Activated CD4-positive, CD25-positive, alpha-beta regulatory T cell treated with anti-CD3 and anti-CD28 coated beads, Interleukin-2, amount 50 U/mL, for 72 hours (primary cell): ENCODE data around the gene VTI1A.
"Not testable (repeated sequence)": the region's sequence is repeated elsewhere in the genome, so short reads cannot be mapped to it uniquely, and the experiment has no call there.

Experiments
- DNase-seq: peaks from one replicate; pipeline ENCODE4 v3.0.0; 2021

VTI1A gene

DNA sequence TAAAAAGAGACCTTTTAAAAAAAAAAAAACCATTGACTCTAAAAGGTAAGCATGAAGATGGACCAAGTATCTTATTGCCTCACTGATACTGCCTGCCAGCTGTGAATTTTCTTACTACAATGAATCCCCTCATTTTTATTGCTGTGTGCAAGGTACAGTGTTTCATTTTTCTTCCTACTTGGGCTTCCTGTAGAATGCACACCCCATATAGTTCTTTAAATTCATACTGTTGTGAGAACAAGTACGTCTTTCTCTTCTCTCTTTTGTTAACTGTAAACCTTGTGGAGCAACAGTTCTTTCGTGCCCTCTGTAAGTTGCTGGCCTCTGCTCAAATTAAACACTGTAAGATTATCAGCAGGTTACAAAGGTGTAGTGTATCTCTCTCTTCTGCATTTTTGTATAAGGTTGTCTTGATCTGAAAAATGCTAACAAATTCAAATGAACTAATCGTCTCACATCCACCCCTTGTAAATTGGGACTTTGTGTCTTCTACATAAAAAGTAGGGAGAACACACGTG lies 105.6 kb downstream of the VTI1A start:
- no peak for DNase-seq

DNA sequence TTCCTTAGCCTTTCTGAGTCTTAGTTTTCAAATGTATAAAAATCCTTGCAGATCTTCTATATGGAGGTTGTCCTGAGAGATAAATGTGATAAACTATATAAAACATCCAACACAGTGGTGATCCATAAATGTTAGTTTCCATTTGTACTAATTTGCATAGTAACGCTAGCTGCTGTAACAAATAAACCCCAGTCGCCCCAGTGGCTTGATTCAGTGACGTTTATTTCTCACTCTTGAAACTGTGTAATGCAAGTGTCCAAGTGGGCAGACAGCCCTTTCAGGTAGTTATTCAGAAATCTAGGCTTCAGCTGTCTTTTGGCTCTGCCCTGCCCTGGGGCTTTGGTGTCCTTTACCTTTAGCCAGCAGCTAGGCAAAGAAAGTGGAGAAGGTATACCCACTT lies 106.3 kb downstream of the VTI1A start:
- no peak for DNase-seq

GRCh38 chr10:112554263-112554662 lies 107.2 kb downstream of the VTI1A start:
- no peak for DNase-seq

- DNase-seq: no peak
These were observed 110.2 kb downstream of the VTI1A start for GRCh38 chr10:112557197-112557596.

GRCh38 chr10:112558476-112559142 lies 111.6 kb downstream of the VTI1A start:
- no peak for DNase-seq

DNA sequence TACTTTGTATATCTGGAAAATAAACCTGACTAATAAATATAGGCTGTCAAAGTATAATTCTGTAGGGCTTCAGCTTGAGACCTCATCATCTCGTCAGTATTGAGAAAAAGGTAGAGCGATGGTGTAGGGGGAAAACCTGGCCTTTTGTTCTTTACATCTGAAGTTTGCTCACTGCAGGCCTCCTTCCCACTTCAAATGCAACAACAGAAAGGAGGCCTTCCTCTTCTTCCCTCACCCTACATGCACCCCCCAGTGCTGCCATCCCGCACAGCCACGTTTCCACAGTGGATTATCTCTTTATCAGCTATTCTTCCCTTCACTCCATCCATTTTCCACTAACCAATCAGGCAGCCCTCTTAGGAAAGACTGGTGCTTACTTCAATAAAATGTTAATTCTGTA lies 112.3 kb downstream of the VTI1A start:
- DNase-seq: no peak

DNA sequence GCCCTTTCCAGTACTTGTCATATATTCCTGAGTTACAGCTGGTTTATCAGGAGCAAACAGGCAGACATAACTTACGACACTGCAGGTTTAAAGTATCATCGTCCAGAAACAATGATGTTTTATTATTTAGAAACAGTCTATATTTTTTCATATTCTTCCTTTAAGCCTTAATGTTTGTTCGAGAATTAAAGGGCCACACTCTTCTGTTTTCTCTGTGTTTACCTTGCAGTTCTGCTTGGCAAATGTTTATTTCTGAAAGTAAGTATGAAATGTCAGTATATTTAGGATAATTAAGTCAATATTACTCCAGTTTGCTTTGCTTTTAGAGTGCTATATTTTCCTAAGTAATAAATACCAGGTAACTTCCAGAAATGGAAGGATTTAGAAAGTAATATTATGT lies 115.1 kb downstream of the VTI1A start:
- no peak for DNase-seq

DNA sequence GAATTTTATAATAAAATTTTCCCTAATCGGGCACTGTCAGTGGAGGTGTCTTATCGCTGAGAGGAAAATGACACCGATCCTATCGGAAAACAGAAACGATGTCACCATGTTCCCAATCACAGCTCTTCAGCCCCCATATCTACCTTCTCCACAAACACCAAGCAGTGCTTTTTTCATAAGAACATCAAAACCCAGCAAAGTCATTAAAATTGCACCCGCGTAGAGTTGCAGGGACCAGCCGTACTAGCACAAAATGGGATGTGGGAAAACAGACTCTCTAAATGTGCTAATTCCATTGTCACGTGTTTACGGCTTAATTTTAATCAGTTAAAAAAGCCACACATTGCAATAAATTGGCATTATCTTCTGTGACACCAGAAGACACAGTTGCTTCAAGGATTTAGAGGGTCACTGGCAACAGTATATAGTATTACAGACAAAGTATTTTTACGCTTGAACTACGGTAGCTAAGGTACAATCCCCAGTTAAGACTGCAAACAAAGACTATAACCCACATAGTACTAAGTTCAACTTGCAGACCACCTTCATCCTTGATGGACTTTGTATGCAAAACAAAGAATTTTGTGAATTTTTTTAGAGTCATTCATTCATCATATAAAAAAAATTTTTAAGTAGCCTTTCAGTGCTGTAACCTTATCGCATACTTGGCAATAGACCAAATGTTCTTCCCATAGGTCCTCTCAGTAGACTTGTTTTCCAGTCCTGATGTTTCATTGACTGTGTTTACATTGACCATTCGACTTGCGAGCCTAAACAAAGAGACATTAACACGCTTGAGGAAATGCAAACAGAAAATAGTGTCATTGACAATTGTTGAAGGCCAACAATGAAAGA lies 116.0 kb downstream of the VTI1A start:
- DNase-seq: no peak

GRCh38 chr10:112564337-112564736 lies 117.3 kb downstream of the VTI1A start:
- DNase-seq: no peak

DNA sequence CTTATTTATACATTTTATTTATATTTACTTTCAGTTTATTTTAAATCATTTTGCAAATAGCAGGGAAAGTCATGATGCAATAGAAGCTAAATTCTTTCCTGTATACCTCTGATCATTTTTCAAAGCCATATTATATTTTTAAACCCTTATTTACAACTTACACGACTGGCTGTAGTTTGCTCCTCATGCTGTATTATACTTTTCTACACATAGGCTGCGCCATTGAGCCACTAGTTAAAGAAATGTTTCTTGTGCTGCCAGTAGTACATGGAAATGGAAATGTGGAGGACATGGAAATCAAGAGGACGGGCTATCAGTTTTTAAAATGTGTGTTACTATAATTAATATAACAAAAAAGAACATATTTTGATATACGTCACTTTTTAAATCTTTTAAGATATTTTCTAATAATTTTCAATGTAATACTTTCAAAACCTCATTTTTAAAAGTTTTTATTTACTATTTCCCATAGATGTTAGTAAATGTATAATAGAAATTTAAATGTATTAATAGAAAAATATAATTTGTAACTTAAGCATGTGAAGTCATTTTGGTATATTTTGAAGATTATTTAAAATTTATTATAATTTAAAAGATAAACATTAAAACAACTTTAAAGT lies 118.5 kb downstream of the VTI1A start:
- no peak for DNase-seq

DNA sequence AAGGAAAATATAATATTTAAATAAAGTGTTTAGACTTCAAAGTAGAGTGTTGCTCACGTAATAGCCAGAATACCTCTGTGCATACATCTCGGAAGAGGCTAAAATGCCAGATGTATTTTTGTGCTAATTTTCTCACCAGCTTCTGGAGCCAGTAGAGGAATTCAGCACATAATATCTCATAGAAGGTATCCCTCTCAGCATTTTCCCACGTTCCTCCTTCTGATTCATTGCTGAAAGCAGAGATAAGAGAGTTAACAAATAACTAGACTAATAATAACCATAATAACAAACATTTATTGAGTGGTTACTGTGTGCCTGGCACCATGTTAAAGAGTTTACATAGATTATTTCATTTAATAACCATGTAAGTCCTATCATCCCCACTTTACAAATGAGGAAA lies 123.6 kb downstream of the VTI1A start:
- no peak for DNase-seq

DNA sequence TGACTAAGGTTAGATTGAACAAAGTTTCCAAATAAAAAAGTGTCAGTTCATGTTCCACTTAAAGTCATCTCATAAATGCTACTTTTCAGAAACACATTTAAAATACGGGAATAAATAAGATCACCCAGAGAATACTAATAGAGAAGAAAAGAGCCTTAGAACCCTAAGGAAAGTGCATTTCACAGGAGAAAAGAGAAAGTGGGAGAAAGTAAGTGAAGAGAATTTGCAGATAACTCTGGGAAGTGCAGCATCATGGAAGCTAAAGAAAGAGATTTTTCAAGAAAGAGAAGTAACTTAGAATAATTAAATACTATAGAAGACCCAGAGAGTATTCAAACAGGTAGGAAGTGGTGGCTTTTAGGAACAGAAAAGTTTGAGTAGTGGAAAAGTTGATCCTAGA lies 132.6 kb downstream of the VTI1A start:
- no peak for DNase-seq

DNA sequence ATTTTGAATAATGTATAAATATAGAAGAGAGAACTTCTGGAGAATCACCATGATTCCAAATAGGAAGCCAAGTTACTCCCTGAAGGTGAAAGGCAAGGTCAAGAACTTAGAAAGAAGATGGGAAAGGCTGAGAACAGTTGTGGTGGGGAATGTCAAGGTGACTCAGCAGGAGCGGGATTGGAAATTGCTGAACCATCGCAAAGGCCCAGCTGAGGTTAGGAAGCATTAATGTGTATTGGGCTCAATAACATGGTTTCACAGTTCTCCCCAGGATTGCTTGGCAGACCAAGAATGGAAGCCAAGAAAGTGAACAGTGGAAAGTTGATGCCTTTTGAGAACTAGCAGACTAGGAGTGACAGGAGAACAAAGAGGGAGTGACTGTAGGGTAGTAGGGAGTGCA lies 133.3 kb downstream of the VTI1A start:
- DNase-seq: no peak

DNA sequence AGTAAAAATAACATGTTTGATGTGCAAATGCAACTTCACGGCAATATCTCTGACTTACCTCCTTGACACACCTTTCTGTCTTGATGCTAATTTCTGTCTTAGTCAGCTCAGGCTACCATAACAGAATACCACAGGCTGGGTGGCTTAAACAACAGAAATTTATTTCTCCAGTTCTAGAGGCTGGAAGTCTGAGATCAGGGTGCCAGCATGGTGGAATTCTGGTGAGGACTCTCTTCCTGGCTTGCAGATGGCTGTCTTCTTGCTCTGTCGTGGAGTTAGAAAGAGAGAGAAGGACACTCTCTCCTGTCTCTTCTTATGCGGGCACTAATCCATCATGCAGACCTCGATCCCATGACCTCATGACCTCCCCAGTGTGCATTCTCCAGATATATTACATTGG lies 134.9 kb downstream of the VTI1A start:
- DNase-seq: no peak

GRCh38 chr10:112583236-112583939 lies 136.4 kb downstream of the VTI1A start:
- no peak for DNase-seq

DNA sequence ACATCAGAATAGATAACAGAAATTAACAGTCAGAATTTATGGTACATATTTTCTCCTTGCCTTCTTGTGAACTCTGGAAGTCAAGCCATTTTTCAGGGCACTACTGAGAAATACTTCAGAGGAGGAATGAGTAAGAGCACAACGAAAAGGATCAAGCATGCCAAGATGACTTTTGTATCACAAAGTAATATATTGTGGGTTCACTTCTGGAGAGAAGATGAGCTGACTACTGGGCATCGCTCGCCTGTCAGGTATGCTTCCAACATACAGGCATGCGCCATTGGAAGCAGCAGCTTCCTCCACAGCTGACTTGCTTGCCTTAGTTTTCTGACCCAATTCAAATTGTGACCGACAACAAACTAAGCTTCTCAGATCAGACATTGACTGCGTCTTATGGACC lies 137.3 kb downstream of the VTI1A start:
- no peak for DNase-seq

DNA sequence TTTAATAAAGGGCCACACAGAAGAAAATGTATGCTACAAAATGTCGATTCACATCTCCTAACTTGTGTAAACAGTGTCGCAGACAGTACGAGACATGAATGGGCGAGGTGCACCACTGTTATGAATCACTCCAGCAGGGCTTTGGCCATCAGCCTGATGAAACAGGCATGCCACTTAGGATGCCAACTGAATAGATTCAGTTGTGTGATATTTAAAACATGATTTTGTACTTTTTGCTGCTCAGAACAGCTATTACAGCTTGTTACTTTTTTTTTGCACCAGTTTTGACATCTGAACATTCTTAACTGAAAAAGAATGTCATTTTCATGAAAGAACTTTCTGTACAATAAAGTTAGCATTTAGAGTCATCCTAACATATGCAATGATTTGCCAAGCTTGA lies 138.1 kb downstream of the VTI1A start:
- DNase-seq: no peak

DNA sequence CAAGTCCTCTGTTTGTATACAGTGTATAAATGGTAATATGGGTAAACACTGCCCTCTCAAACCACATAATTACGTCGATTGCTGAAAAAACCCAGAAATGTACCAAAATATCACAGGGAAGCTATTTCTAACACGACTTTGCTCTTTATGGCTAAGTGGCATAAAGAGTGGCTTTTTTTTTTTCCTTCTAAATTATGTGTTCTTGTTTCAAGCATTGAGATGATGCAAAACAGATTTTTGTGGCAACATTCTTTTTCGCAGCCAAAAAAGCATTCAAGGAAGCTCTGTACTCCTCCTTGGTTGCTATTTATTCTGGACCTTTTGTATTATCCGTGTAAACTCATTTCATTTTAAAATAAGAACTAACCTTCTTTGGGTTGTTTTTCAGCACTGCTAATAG lies 138.9 kb downstream of the VTI1A start:
- DNase-seq: no peak

- no peak for DNase-seq
These were observed 140.7 kb downstream of the VTI1A start for GRCh38 chr10:112587729-112588128.

DNA sequence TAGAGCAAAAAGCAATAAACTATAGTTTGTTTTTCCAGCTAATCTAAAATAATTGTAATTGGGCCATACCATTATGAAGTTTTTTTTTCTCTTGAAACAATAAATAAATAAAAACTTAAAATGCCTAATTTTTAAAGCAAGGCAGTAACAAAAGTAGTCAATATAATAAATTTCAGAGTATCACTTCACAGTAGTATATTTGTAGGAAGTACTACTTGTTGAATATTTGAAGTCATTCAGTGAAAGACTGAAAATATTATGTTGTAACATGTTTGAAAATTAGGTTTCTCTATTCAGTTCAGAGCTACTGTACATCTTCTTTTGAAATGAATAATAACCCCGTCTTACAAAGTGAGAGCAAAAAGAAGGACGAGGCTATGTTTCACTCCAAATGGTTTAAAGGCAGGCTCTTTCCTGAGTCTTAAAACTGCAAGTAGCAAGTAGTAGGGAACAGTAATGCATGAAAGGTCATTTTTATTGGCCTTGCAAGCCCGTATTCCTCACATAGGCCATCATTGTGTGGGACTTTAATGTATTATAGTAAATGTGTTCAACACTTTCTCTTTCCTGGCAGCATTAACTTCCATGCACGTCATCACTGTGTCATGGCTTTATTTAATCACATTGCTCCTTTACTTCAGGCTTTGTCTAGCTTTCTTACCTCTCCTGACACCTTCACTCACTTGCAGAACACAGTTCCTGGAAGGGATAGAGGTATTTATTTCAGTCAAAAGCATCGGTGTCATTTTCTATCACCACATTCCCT lies 141.4 kb downstream of the VTI1A start:
- DNase-seq: no peak

DNA sequence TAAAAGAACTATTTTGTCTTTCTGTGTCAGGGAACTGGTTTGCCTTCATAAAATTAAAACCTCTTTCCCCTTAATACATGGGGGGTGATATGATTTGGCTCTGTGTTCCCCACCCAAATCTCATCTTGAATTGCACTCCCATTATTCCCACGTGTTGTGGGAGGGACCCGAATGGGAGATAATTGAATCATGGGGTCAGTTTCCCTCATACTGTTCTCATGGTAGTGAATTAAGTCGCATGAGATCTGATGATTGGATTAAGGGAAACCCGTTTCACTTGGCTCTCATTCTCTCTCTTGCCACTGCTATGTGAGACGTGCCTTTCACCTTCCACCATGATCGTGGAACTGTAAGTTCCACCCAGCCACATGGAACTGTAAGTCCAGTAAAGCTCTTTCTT lies 142.1 kb downstream of the VTI1A start:
- DNase-seq: no peak

- DNase-seq: not testable (repeated sequence)
These were observed 143.8 kb downstream of the VTI1A start for GRCh38 chr10:112590786-112591185.
